Transverse colon (tissue), 4 donors: ENCODE measurements around the gene KPNB1.

ENCODE experiments used
- CTCF ChIP-seq, 5 experiments: fragments of 200-600 bp in 3 of 5; fragments of 450-650 bp in 2 of 5; sonication (generic) in 3 of 5; IDR thresholded peaks; 1 replicate in 2 of 5; 2 replicates in 3 of 5; pipeline ENCODE4 v1.5.1; 2016 to 2017; ENCODE audit warnings: antibody characterized with exemption in 5 of 5, inconsistent platforms in 3 of 5, mild to moderate bottlenecking in 2 of 5, moderate library complexity in 1 of 5
- POLR2AphosphoS5 ChIP-seq, 3 donors: sonication (generic); formaldehyde crosslinking; IDR thresholded peaks; one replicate each; pipeline ENCODE4 v1.6.1; 2016; ENCODE audit warnings: antibody characterized with exemption in 3 of 3

GRCh38 chr17:47704736-47705135, 55.0 kb downstream of the KPNB1 start:
- TF ChIP-seq CTCF (IDR thresholded peaks at IDR 0.05) (no peak), POLR2AphosphoS5 (IDR thresholded peaks at IDR 0.05) (no peak)
